GM19043 (cell line): ENCODE data around the gene ENTHD1.

Experiments
- ATAC-seq: cut with Tn5 transposase; IDR thresholded peaks from one replicate; pipeline ENCODE4 v1.9.1; 2021; ENCODE audit warnings: low read depth; ENCODE audit not compliant: unreplicated experiment

The ENTHD1 gene

DNA sequence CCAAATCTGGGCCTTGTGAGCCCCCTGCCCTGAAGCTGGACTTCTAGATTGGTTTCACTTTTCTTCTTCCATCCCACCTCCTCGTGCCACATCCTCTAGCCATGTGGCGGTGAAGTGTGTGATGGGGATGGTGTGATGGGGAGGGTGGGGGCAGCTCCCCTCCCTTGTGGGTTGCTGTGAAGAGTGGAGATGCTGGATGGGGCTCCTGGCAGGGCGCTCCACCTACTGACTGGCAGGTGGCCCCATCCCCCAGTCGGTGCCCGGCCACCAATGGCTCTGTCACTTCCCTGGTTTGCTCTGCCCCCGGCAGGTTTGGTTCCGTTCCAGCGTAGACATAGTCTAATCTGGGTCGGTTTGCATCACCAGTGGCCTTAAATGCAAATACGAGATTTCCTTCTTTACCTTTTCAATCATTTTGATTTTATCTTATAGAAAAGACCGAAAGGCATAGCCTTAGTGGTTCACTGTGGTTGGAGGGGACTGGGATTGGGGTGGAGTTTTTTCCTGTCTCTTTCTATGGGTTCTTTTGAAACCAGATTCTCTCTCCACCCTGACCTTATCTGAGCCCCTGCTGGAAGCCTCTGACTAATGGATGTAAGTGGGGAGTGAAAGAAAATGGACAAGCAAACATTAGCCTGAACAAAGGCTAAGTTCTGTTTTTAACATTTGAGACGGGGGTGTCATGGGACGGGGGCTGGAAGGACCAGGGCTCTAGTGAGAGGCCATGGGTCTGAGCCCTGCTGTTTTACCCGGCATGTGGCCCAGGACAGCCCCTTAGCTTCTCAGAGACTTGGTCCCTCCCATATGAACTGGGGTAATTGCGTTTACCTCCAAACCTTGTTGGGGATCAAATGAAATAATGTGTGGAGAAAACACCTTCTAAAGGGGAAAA lies 173.8 kb downstream of the ENTHD1 start:
- no peak for ATAC-seq

DNA sequence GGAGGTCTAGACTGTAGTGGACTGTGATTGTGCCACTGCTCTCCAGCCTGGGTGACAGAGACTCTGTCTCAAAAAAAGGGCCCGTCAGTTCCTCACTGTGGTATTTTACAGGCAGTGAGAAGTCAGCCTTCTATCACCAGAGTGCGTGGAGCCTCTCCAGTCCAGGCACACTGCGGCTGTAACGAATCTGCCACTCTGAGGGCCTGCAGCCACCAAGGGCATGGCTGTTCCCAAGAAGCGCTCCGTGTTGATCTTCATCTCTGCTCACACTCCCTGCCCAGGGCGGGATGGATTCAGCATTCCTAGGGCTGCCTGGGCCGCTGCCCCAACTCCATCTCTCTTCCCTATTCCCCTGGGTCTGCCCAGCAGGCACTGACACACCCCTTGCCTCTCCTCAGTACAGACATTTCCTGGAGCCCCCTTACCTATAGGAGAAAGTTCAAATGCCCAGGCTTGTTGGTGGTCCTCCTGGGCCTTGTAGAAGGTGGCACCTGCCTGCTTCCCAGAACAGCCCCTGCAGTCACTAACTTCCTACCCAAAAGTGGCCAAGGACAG lies 174.6 kb downstream of the ENTHD1 start:
- ATAC-seq, result no peak

DNA sequence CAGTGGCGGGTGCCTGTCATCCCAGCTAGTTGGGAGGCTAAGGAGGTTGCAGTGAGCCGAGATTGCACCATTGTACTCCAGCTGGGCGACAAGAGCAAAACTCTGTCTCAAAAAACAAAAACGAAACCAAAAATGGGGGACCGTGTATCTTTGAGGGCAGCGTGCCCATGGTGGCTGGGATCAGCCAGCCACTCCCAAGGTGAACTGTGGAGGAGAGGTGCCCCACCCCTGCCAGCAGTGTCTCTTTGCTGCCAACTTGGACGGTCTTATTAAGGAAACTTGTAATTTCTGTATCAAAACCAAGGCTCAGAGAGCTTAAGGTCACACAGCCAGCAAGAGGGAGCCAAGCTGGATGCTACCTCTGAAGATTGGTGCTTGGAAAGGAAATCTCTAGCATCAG lies 175.4 kb downstream of the ENTHD1 start:
- ATAC-seq, result no peak

DNA sequence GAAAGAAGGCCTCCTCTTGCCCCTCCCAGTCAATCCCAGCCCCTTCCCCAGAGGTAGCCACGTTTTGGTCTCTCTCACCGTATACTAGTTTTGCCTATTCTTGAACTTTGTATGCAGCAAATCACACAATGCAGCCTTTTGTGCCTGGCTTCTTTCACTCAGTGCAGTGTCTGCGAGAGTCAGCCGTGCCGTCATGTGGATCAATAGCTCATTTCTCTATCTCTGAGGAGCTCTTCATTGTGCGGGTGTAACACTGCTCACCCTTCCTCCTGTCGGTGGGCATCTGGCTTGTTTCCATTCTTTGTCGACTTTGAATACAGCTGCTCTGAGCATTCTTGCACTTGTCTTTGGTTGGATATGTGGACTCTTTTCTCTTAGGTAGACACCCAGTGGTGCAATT lies 176.5 kb downstream of the ENTHD1 start:
- ATAC-seq, result no peak

DNA sequence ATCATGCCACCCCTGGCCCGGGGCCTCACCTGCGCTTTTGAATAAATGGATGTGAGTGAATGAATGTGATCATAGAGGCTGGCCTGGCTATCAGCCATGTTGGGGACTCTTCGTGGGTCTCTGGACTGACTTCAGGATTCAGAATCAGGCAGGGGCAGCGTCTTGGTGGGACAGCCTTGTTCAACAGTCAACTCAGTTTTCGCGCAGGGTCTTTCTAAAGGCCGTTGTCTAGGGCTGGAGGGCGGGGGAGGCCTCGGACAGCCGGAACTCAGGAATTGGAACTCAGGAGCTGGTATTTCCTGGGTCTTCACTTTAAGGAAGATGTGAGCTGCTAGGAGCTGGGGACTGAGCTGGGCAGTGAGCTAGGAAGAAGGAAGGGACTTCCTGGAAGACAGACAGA lies 177.0 kb downstream of the ENTHD1 start:
- no peak for ATAC-seq

DNA sequence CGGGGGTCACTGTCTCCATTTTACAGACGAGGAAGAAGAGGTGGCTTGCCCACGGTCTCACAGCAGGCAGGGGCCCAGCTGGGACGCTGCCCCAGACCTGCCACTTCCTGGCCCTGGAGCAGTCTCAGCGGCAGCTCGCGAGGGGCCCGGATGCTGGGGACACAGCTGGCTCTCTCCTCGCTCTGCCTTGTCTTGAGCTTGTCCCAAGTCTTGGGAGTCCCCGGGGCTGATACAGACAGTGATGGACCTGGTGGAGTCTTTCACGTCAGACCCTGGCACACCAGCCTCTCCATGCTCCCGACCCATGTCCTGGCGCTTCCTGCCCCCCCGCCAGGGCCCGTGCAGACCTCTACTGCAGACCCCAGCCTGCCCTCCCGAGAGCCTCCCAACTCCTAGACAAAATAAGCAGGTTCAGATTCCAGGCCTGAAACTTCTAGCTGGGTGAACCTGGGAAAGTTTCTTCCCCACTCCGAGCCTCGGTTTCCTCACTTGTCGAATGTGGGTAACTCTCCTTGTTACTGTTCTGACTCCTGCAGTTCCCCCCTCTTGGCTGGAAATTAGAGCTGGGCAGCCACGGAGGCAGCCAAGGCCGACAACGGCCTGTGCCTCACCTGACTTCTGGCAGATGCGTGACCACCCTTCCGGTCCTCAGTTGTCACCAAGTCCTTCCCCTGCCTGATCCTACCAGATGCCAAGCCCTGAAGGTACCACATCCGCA lies 177.6 kb downstream of the ENTHD1 start:
- no peak for ATAC-seq

DNA sequence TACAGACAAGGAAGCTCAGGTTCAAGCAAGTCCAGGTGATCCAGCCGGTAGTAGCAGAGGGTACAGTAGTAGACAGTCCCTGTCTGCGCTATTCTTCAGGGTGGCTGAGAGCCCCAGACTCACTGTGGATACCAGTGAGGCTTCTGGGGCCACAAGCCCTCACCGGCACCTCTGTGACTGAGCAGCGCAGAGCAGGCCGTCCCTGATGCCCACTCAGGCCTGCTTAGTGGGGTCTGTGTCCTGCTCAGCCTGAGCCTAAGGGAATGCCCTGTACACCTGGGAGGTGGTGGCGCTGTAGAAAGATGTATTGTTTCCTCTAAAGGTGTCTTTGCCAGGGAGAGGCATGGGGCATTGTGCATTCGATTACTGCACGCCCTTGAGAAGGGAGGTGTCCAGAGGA lies 179.2 kb downstream of the ENTHD1 start:
- no peak for ATAC-seq

DNA sequence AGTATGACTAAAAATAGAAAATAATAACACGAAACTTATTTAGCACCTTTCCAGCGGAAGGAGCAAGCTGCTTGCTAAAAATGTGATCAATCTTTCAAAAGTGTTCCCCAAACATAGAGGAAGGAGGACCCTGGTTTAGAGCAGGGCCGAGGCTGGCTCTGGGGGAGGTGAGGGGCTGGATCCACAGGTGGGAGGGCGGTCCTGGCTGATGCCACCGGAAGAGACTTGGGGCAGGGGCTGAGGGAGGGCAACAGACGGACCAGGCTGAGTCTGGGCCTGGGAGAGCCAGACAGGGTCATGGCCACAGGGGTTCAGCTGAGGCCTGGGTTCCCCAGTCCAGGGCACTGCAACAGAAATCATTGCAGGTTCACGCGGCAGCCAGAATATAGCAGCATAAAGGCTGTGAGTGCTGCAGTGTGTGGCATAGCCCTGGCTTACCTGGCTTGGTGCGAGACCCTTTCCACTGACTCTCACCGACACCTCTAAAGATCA lies 179.7 kb downstream of the ENTHD1 start:
- ATAC-seq, result no peak

DNA sequence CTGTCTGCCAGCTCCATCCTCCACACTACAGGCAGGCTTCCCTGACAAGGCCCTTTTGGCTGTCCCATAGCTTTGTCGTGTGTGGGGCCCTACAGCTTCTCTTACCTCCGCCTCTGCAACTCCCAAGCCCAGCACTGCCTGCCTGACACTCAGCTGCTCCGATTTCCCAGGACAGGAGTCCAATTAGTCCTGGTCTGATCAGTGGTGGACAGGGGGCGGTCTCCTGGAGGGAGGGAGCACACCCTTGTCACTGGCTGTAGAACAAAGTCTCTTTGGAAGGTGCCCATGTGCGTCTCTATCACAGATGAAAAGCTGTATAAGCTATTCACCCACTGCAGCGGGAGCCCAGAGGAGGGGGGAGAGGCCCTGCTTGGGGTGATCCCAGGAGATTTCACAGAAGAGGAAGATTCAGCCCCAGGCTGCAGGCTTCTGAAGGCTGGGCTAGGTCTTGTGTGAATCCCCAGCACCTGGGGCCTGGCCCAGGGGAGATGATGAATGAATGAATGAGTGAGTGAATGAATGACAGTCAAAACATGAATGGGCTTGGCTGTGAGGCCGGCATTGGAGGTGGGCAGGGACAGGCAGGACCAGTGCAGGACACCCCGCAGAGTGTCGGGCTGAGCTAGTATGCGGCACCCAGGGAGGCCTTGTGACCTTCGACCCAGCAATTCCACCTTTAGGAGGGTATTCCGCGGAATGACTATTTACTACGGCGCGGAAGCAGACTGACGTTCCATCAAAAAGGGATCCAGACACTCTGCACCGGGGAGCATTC lies 180.6 kb downstream of the ENTHD1 start:
- no peak for ATAC-seq

DNA sequence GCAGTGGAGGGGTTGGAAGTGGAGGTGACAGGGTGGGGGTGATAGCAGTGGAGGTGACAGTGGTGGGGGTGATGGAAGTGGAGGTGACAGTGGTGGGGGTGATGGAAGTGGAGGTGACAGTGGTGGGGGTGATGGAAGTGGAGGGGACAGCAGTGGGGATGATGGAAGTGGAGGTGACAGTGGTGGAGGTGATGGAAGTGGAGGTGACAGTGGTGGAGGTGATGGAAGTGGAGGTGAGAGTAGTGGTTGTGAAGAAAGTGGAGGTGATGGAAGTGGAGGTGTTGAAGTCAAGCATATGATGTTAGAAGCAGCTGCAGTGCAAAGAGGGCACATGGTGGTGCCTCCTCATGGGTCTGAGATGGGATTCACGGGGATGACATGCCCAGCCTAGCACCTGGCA lies 181.5 kb downstream of the ENTHD1 start:
- no peak for ATAC-seq

DNA sequence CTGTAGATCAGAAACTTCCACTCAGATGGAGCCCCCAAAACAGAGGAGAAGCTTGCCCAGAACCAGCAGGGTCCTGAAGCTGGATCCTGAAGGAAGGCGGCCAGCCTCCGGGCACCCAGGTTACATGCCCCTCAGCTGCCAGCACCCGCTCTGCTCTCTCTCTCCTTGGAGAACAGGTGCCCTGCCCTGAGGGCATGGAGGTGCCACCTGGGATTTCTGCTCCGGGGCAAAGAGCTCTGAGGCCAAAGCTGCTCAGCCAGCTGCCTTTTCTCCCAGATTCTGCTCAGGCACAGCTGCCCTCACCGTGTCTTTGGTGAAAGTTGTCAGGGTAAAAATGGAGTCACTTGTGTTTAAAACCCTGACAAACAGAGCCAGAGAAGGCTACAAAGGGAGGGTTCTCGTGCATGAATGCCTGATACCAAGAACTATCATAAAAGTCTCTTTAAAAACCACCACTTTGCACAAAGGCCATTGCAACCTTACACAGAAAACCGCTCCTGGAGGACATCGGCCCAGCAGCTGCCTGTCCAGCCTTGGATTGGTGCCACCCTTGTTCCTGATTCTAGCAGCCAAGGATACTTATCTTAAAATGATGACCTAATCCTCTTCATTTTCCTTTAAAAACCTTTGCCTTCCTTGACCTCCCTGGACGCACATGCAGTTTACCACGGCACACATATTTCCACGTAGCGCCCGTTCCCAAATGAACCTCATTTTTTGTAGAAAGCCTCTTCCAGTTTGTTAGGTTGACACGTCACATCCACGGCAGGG lies 183.0 kb downstream of the ENTHD1 start:
- no peak for ATAC-seq

DNA sequence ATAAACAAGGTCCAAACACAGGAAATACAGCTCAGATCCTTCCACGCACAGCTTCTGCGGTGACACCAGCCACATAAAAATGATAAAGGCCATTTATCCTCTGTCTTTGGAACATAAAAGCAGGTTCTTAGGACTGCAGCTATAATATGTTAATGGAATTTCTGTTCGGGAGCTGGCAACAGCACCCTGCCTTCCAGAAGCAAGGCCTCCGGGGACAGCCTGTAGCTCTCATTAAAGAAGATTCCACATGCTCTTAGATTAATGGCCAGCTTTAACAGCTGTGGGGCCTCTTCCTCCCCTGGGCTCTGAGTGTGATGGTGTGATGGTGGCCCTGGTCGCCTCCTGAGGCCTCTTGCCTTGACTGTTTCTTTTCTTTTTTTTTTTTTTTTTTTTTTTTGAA lies 185.7 kb downstream of the ENTHD1 start:
- no peak for ATAC-seq

DNA sequence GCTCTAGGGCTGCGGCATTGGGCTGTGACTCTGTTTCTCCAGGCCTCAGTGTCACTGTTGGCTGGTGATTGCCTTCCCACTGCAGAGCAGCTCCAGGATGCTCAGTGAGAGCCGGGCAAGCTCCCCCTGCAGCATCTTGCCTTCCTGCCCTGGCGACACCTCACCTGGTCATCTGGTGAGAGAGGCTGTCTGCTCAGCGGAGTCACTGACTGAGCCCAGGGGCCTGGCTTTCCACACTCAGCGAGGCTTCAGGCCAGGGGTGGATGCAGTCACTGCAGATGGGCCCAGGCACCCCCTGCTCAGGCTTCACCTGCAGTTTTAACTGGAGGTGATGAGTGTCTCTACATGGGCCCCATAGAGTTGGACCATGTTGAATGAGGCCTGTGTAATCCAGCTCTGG lies 186.2 kb downstream of the ENTHD1 start:
- ATAC-seq, result no peak

DNA sequence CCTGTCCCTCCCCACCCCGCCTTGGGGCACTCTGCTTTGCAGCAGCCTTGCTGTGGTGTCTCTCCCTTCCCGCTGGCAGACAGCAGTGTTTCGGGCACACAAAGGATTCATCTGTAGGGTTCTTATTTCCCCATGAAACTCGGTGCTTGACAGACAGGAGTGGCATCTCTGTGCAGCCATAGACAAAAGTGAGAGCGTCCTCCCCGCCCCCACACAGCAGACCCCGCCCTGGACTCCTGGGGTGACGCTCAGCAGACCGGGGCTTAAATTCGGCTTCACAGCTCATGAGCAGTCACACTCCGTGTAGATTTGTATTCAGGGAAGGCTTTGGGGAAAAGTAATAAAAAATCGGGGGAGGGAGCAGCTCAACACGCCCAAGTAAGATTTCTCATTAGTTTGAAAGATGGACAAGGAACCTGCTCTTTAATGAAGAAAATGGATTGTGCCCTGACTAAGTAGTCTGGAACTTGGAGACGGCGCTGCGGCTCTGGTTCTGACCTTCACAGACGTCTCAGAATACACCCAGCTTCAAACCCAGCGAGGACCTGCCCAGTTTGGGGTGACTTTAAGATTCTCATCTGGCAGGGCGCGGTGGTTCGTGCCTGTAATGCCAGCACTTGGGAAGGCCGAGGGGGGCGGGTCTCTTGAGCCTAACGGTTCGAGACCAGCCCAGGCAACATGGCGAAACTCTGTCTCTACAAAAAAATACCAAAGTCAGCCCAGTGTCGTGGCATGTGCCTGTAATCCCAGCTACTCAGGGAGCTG lies 187.0 kb downstream of the ENTHD1 start:
- no peak for ATAC-seq

DNA sequence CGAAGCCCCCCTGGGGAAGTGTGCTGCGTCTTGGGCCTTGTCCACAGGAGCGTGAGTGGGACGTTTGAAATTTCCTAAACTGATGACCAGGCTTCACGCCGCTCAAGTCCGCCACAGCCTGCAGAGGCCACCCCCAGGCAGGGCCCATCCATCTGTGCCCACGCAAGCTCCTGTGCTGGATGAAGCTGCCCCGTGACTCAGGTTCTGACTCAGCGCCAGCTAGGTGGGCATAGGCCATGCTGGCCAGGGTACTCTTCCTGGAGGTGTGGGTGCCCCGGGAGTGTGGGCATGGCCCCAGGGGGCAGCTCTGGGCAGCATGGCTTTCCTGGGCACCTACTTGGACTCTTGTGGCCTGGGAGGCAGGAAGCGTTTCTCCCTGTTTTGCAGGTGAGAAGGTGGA lies 188.2 kb downstream of the ENTHD1 start:
- ATAC-seq, result no peak

DNA sequence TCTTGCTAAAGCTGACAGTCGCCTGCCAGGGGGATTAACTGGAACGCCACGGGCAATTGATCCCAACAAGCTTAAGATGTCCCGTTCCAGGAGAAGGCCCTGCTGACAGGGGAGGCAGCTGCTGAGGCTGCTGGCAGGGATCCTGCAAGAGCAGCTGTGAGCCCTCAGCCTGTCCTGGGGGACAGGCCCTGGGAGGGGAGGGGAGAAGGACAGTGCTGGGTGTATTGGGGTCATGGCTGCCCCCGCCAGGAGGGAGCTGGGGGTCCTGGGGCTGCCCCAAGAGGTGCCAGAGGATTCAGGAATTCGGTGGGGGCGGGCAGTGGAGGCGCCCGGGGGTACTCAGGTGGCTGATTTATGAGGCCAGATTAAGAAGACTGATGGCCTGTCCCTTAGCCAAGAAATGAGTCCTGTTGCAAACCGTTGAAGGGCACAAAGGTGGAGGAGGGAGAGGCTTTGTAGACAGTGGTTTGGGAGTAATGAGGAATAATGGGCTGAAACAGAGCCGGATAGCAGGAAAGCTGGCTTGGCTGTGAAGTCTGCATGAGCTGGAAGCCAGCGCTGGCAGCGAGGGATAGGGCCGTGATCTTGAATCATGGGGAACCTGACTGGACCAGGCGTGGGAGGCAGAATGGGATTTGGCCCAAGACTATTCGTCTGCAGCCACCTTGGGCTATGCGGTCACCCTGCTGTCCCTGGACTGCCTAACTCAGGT lies 189.5 kb downstream of the ENTHD1 start:
- no peak for ATAC-seq

DNA sequence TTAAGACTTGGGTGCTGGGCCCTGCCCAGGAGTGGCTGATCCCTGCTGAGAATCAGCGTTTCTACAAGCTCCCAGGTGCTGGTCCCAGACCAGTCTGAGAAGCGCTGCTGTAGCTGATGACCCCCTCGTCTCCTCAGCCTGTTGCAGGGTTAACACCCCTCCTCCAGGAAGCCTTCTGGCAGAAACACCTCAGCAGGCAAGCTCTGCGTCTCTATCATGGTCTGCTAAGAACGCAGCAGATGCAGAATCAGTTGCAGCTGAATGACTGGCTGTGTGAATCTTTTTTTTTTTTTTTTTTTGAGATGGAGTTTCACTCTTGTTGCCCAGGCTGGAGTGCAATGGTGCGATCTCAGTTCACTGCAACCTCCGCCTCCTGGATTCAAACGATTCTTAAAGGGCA lies 190.5 kb downstream of the ENTHD1 start:
- no peak for ATAC-seq

DNA sequence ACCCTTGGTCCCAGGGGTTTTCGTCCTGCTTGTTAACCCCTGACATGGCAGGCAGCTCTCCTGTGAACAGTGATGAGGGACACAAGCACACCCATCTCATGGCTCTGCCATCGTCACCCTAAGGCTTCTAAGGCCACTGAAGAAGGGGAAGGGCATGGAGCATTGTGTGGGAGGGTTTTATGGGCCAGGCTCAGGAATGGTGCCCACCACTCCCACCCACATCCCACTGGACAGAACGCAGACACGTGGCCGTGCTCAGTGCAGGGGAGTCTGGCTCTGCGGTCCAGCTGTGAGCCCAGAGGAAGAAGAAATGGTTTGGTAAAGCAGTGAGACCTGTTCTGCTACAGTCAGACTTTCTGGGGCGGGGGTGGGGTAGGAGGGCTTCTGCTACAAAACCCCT lies 193.0 kb downstream of the ENTHD1 start:
- no peak for ATAC-seq
